Activated CD4-positive, alpha-beta T cell treated with anti-CD3 and anti-CD28 coated beads, Interleukin-2, amount 50 U/mL, for 4 hours (primary cell): ENCODE measurements around the gene PRSS21.

Source experiments
- DNase-seq, 2 experiments: peaks; one replicate each; pipeline ENCODE4 v3.0.0-alpha.2; 2020

PRSS21 gene, protein sequence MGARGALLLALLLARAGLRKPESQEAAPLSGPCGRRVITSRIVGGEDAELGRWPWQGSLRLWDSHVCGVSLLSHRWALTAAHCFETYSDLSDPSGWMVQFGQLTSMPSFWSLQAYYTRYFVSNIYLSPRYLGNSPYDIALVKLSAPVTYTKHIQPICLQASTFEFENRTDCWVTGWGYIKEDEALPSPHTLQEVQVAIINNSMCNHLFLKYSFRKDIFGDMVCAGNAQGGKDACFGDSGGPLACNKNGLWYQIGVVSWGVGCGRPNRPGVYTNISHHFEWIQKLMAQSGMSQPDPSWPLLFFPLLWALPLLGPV

GRCh38 chr16:2816751-2817339 is at the start of gene PRSS21:
Gene PRSS21 (plus strand): TSS chr16:2817237. CDS start chr16:2817269, 32 bp downstream.
- no peak for DNase-seq

GRCh38 chr16:2767891-2768290 is 49.1 kb upstream of the PRSS21 start:
- no peak for DNase-seq

GRCh38 chr16:2768403-2769089 is 48.5 kb upstream of the PRSS21 start:
- DNase-seq = no peak

GRCh38 chr16:2769100-2769529 is 47.9 kb upstream of the PRSS21 start:
- DNase-seq = no peak

GRCh38 chr16:2769675-2770056 is 47.4 kb upstream of the PRSS21 start:
- no peak for DNase-seq

DNA sequence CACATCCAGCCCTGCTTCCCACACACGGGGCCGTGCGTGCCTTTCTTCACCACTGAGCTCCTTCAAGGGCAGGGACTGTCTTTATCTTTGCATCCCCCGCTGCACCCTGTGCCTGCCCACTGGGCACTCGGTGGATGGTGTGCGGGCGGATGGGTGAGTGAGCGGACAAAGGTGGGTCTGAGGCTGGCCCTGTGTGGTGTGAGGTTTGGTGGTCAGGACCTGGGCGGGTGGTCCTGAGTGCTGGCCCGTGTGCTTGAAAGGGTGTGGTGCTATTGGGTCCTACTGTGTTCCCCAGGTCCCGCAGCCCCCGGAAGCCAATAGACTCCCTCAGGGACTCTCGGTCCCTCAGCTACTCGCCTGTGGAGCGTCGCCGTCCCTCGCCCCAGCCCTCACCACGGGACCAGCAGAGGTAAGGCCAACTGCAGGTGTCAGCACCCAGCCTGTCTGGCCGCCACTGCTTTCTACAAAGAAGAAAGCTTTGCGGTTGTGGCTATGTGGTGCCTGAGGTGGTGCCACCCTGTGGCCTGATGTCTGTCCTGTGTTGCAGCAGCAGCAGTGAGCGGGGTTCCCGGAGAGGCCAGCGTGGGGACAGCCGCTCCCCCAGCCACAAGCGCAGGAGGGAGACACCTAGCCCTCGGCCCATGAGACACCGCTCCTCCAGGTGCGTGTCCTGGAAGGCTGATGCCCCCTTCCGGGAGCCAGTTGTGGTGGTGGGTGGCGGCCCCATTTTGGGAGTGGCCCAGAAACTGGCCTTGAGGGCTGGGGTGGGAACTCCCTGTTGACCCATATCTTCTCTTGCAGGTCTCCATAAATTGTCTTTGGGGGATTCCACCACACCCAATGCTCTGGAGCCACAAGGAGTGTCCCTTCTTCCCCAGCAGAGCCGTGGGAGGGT is 46.7 kb upstream of the PRSS21 start:
- DNase-seq = no peak

GRCh38 chr16:2771496-2772402 is 45.3 kb upstream of the PRSS21 start:
- no peak for DNase-seq

GRCh38 chr16:2773188-2773968 is 43.7 kb upstream of the PRSS21 start:
- DNase-seq = no peak

DNA sequence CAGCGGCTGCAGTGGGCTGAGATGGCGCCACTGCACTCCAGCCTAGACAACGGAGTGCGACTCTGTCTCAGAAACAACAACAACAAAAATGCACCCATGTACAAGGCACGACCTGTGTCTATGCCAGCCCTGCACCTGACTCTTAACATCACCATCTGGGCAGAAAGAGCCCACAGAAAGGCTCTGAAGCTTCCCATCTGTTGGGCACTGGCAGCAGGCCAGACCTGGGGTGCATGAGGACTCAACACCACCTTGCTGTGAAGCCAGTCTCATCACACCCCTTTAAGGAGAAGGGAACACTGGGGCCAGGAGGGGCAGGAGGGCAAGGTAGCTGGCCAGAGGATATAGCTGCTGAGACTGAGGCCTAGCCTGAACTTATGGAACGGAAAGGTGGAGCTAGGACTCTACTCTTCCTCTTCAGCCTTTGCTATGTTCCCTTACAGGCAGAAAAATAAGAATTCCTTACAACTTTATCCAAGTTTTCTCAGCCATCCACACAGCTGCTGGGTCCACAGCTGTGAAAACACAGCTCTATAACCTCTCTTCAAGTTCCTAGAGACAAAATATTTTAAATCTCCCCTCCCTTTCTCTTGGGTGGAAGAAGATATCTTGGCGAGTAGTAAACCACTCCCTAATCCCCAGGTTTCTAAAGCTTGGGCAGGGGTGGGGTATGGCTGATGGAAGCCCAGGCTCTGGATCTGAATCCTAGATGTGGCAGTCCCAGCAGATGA is 42.7 kb upstream of the PRSS21 start:
- DNase-seq = no peak

DNA sequence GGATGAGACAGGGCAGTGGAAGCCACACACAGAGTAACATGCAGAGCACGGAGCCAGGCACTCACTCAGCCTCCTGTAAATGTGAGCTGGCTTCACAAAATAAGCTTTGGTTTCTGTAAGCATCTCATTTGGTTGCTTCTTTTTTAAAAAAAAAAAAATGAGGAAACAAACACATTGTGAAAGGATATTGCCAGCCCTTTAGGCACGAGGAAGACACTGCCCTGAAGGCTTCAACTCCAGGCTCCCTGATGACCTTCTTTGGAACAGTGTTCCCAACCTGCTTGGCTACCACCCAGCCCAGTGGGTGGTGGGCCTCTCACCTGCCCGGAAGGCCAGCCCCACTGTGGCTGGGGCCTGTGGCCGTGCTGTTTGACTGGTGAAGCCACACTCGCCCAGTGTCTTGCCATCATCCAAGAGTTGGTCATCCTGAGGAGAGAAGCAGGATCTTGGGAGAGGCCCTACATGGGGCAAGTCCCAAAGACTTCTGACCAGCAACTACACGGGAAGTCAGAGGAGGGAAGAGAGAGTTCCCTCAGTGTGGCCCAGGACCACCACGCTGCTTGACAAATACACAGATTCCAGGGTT is 41.8 kb upstream of the PRSS21 start:
- no peak for DNase-seq

GRCh38 chr16:2775765-2776499 is 41.1 kb upstream of the PRSS21 start:
- no peak for DNase-seq

DNA sequence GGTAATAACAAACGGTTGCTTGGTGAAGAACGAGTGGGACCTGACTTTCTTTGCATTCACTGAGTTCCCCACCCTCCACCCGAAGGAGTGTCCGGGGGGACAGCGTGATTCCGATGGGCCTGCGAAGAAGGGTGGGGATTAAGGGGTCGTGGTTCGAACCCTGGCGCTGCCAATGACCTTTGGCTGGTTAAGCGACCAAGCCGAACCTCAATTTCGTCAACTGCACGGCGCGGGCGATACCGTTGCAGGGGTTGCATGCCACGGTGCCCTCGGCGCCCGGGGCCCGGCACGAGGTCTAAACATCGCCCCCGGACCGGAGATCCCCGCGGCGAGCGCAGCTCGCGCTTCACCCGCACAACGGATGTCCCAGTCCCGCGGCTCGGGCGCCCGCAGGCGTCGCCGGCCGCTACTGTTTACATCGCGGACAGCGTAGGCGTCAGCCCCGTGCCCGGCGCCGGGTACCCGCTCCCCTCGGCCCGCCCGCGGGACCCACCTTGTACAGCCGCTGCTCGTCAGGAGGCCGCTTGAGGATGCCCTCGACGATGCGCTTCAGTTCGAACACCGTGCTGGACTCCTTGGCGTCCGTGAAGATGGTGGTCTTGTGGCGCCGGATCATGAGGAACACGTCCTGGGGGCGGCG is 40.4 kb upstream of the PRSS21 start:
- no peak for DNase-seq

- DNase-seq = peak; percentile 83 to 85
These were observed 39.7 kb upstream of the PRSS21 start, which contains the start of gene ELOB for GRCh38 chr16:2777231-2777902. Gene ELOB (minus strand): TSS chr16:2777280. CDS start chr16:2777239, 41 bp downstream.

DNA sequence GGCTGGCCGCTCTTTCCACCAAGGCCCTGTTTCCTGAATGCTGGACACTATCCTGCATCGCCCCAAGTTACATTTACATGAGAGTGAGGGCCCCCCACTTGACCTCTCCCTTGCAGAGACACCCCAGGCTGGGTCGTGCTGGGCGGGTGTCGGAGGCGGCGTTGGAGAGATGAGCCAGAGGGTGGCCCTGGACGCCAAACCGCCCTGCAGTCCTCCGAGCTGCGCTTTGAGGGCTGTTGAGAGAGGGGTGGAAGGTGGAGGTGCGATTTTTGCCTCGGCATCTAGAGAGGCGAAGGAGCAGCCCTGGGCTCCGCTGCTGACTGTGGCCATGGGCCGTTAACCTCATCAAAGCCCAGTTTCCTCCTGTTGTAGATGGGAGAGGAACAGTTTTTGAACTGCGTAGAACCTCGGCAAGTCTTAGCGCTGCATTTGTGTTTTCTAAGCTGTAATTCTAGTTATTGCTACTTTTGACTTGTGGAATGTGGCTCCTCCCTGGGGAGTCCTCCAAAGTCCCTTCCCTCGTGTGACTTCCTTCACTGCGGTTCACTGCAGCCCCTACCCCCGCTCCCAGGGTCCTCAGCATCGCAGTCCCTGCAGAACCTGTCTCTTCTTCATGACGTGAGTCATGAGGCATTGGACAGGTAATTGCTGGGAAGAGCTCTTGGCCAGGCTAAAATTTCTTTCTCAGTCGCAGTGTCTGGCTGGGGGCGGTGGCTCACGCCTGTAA is 39.0 kb upstream of the PRSS21 start:
- DNase-seq = peak in 1 of 2 experiments; percentile 16

DNA sequence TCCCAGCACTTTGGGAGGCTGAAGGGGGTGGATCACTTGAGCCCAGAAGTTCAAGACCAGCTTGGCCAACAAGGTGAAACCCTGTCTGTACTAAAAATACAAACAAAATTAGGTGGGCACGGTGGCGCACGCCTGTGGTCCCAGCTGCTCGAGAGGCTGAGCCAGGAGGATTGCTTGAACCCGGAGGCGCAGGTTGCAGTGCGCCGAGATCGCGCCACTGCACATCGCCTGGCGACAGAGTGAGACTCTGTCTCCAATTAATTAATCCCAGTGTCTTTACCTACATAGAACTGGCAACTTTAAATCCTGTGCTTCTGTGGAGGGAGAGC is 38.4 kb upstream of the PRSS21 start:
- no peak for DNase-seq

DNA sequence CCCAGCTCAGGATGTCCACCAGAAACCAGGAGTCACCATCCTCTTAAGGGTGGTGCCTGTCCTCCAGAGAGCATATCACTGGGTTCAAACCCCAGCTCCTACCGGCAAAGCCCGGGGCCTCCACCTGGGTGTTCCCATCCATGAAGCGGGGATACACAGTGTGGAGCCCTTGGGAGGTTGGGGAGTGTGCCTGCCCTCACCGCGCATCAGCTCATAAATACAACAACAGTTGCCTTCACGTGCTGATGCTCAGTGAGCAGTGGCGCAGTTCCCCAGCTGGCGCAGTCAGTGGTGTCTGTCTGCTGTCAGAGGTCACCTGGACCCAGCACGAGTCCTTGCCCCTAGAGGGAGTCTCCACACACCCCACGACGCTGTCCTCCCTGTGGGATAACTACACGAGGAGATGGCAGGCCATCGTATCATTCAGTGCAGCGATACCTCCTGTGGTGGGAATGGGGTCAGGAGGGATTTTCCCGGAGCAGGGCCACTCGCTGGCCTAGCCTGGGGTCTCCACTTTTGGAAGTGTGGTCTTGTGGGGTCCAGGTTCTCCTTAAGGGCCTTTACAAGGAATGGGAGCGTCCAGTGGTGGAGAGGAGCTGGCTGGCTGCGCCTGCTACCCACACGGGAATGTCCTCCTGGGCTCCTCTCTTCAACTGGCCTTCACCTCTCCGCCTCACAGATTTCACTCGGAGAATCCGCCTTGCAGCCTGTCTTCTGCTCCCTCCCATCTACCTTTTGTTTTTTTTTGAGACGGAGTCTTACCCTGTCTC is 37.7 kb upstream of the PRSS21 start:
- no peak for DNase-seq
